ENCODE results near the gene KCNN3. TPM values are rescaled to one million over a fixed set of nuclear protein-coding genes. Genes with fewer than 3 reads are reported as not detected.

Gene KCNN3
- total RNA-seq, 4 donors from 2014 or later, result 3.5 to 5.6 (median 4.4) TPM

DNA sequence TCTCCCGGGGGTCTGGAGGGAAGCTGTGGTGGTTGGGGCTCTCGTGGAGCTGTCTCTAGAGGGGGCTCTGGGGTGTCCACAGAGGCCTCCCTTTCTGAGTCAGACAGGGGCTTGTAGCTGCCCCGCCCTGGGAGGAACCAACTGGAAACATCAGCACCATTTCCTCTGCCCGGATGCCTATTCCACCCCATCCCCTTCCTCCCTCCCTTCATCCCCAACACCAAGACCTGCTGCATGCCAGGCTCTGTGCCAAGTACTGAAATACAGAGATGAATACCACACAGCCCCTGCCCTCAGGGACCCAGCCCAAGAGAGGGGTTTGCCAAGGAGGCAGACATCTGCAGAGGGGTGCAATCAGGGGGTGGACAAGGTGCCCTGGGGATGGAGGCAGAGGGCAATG lies 136.5 kb downstream of the KCNN3 start:
- Histone ChIP-seq H3K4me3 (replicated peaks in 1 of 3) (no peak overlapping the region), H3K27me3 (no peaks in the 10 kb centered on the region), H3K4me1 (peaks cover 0 to 10% of the 10 kb centered on the region in 2 donors), H3K27ac (no peak overlapping the region), H3K36me3 (no peaks in the 10 kb centered on the region), H3K9me3 (no peaks in the 10 kb centered on the region)
- DNase-seq, result no peak
- no peak for TF ChIP-seq POLR2A (IDR thresholded peaks at IDR 0.05)
- TF ChIP-seq, protein P1, sequence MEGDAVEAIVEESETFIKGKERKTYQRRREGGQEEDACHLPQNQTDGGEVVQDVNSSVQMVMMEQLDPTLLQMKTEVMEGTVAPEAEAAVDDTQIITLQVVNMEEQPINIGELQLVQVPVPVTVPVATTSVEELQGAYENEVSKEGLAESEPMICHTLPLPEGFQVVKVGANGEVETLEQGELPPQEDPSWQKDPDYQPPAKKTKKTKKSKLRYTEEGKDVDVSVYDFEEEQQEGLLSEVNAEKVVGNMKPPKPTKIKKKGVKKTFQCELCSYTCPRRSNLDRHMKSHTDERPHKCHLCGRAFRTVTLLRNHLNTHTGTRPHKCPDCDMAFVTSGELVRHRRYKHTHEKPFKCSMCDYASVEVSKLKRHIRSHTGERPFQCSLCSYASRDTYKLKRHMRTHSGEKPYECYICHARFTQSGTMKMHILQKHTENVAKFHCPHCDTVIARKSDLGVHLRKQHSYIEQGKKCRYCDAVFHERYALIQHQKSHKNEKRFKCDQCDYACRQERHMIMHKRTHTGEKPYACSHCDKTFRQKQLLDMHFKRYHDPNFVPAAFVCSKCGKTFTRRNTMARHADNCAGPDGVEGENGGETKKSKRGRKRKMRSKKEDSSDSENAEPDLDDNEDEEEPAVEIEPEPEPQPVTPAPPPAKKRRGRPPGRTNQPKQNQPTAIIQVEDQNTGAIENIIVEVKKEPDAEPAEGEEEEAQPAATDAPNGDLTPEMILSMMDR (IDR thresholded peaks at IDR 0.05), result no peak
- intact Hi-C loops (cut with DNase I), result no loop called here
- WGBS, 2 donors, result 75 to 83% methylated on average over 4 of the region's 4 CpGs

DNA sequence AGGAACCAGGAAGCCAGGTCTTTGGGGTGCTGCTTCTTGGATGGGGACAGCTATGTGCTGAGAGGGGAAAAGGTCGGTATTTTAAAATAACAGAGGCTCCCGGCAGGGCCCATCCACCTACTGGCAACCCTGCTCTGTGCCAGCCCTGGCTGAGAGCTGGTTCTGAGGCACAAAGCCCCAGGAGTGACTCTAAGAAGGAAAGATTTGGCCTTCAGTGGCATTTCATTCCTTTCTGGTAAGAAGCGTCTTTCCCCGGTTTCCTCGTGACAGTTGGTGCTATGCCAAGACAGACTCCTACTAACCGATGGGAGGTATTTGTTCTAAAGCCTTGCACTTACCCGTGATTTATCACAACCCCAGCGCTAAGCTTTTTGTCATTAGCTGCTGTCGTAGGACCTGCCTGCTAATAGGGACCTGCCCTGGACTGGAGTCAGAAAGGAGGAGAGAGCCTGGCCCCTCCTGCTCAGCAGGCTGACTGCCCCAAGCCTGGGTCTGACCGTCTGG lies 139.0 kb downstream of the KCNN3 start:
- no peak for DNase-seq
- no peaks in the 10 kb centered on the region for H3K36me3 ChIP-seq
- no peaks in the 10 kb centered on the region for H3K9me3 ChIP-seq
- intact Hi-C loops (cut with DNase I), result no loop called here
- TF ChIP-seq, protein P1 (IDR thresholded peaks at IDR 0.05), result no peak
- no peak for TF ChIP-seq POLR2A (IDR thresholded peaks at IDR 0.05)
- H3K4me1 ChIP-seq, result peaks cover 0 to 10% of the 10 kb centered on the region in 2 donors
- WGBS, 2 donors, result 48 to 49% methylated on average over 4 to 10 of the region's 10 CpGs
- H3K27ac ChIP-seq, result peak overlapping the region; percentile 13 to 61 (median 55)
- H3K4me3 ChIP-seq (replicated peaks in 1 of 3), result no peak overlapping the region
- H3K27me3 ChIP-seq, result no peaks in the 10 kb centered on the region

DNA sequence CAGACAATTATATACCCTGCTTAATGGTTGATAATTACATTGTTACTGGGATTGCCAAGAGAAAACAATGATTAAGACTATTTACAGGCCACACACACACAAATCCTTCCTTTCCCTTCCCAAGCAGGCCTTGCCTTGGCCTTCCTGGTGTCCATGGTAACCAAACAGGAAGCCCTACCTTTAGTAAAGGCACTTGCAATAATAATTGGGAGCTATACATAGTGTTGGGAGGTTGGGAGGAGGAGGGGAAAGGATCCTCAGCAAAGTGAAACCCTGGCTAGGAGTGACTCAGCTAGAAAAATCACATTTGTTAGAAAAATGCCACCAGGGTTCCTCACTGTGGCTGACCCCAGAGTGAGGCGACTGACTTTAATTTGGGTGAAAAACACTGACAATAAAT lies 139.8 kb downstream of the KCNN3 start:
- Histone ChIP-seq H3K27me3 (no peaks in the 10 kb centered on the region), H3K9me3 (no peaks in the 10 kb centered on the region), H3K4me1 (peaks cover 0 to 10% of the 10 kb centered on the region in 2 donors), H3K27ac (peak overlapping the region in 2 of 3 donors; percentile 55 to 61), H3K4me3 (replicated peaks in 1 of 3) (no peak overlapping the region), H3K36me3 (no peaks in the 10 kb centered on the region)
- intact Hi-C loops (cut with DNase I), result no loop called here
- no peak for DNase-seq
- WGBS, 2 donors, result 83% methylated on average over 1 of the region's 1 CpG
- TF ChIP-seq POLR2A (IDR thresholded peaks at IDR 0.05), result no peak
- TF ChIP-seq, protein P1 (IDR thresholded peaks at IDR 0.05), result no peak

DNA sequence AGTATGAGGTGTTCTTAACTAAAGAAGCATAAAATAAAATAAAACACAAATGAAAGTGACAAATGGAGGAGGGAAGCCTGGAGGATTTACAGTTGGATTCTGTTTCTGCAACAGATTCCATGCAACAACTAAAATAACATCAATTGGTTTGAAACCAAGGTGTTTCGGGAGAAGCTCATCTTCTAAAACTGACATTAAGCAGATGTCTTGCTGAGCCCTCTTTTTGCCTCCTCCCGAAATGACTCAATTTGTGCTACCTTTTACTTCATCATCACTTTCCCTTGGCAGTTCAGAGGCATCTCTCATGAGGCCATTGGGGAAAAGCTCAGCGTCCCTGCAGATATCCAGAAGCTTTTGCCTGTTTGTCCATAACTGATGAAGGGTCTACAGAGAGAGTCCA lies 140.5 kb downstream of the KCNN3 start:
- no peaks in the 10 kb centered on the region for H3K27me3 ChIP-seq
- H3K27ac ChIP-seq, result no peak overlapping the region
- no peaks in the 10 kb centered on the region for H3K9me3 ChIP-seq
- peaks cover 0 to 10% of the 10 kb centered on the region in 2 donors for H3K4me1 ChIP-seq
- TF ChIP-seq, protein P1 (IDR thresholded peaks at IDR 0.05), result no peak
- TF ChIP-seq POLR2A (IDR thresholded peaks at IDR 0.05), result no peak
- no peak overlapping the region for H3K4me3 ChIP-seq (replicated peaks in 1 of 3)
- DNase-seq, result no peak
- intact Hi-C loops (cut with DNase I), result no loop called here
- no peaks in the 10 kb centered on the region for H3K36me3 ChIP-seq
- 73 to 94% methylated on average over 3 of the region's 3 CpGs for WGBS, 2 donors

DNA sequence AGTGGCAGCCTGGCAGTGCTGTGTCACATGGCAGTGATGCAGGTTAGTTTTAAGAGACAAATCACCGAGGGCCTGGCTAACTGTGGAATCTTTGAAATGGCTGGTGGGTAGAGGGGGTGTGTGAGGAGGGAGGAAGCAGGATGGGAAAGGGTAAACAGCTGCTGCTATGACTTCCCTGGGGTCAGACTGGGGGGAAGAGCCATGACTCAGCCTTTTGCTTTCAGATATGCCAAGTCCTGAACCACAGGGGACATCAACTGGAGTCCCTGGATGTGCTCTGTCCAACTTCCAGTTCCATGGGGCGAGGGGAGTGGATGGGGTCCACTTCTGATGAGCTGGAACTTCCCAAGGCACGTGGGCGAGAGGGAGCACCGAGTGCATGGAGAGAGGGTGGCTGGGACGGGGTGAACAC lies 141.0 kb downstream of the KCNN3 start:
- no peaks in the 10 kb centered on the region for H3K27me3 ChIP-seq
- no peaks in the 10 kb centered on the region for H3K9me3 ChIP-seq
- DNase-seq, result no peak
- WGBS, 2 donors, result 74 to 77% methylated on average over 6 of the region's 6 CpGs
- intact Hi-C loops (cut with DNase I), result no loop called here
- H3K4me1 ChIP-seq, result peaks cover 0 to 10% of the 10 kb centered on the region in 2 donors
- H3K36me3 ChIP-seq, result no peaks in the 10 kb centered on the region
- no peak overlapping the region for H3K27ac ChIP-seq
- TF ChIP-seq, protein P1 (IDR thresholded peaks at IDR 0.05), result no peak
- TF ChIP-seq POLR2A (IDR thresholded peaks at IDR 0.05), result no peak
- H3K4me3 ChIP-seq (replicated peaks in 1 of 3), result no peak overlapping the region
